H1 (cell line): Measurements from ENCODE around the gene KCNB1. TPM values are rescaled to one million over a fixed set of nuclear protein-coding genes. Genes with fewer than 3 reads are reported as not detected.

Source experiments
- CTCF ChIA-PET: fragments of 300-600 bp; sonication (Branson Sonifier 250); formaldehyde crosslinking; loops from one replicate; lab custom pipeline; 2021; ENCODE audit not compliant: partially characterized antibody; lab: Charles Lee
- POLR2A ChIA-PET: fragments of 300-600 bp; sonication (Branson Sonifier 250); formaldehyde crosslinking; loops from one replicate; lab custom pipeline; 2021; ENCODE audit warnings: inconsistent platforms; ENCODE audit not compliant: partially characterized antibody; lab: Charles Lee
- DNase-seq, 2 experiments: peaks; one replicate each; pipeline versions ENCODE4 v3.0.0 to v3.0.0-alpha.2; 2010 to 2022; ENCODE audit warnings: low spot score in 2 of 2, low read depth in 1 of 2, mixed read lengths in 1 of 2
- FAIRE-seq: peaks from 2 replicates; lab custom pipeline; 2011; peaks lifted over from hg19 to GRCh38; lab: Jason Lieb, UNC
- H2AFZ ChIP-seq: 2 replicates; pipeline ENCODE4 v1.8.1; 2012; ENCODE audit warnings: low read length, inconsistent platforms
- H2AK5ac ChIP-seq: 2 replicates; pipeline ENCODE4 v1.6.1; 2013; ENCODE audit warnings: low read depth, low read length
- H2BK120ac ChIP-seq: replicated peaks from 2 replicates; pipeline ENCODE3; 2013; ENCODE audit warnings: low read depth, low read length, inconsistent platforms
- H2BK12ac ChIP-seq: 2 replicates; pipeline ENCODE4 v1.6.1; 2013; ENCODE audit warnings: low read depth, low read length
- H2BK15ac ChIP-seq: 2 replicates; pipeline ENCODE4 v1.6.1; 2013; ENCODE audit warnings: low read length
- H2BK20ac ChIP-seq: 2 replicates; pipeline ENCODE4 v1.6.1; 2013; ENCODE audit warnings: low read length
- H2BK5ac ChIP-seq: 2 replicates; pipeline ENCODE4 v1.6.1; 2013; ENCODE audit warnings: low read depth, low read length
- H3K14ac ChIP-seq: 2 replicates; pipeline ENCODE4 v1.6.1; 2013; ENCODE audit warnings: inconsistent platforms; ENCODE audit not compliant: insufficient read length
- H3K18ac ChIP-seq: 2 replicates; pipeline ENCODE4 v1.6.1; 2013; ENCODE audit warnings: low read length; ENCODE audit errors: extremely low read depth
- H3K23ac ChIP-seq: 2 replicates; pipeline ENCODE4 v1.6.1; 2013; ENCODE audit warnings: inconsistent platforms; ENCODE audit not compliant: insufficient read length
- H3K23me2 ChIP-seq: 2 replicates; pipeline ENCODE4 v1.6.1; 2013; ENCODE audit warnings: low read depth, low read length
- H3K27ac ChIP-seq: 2 replicates; pipeline ENCODE4 v1.6.1; 2011; ENCODE audit warnings: low read depth, low read length, inconsistent platforms
- H3K27me3 ChIP-seq, 4 experiments: replicated peaks in 1 of 4; 1 replicate in 1 of 4; 2 replicates in 3 of 4; pipeline versions ENCODE4 v1.6.1 to v1.8.1; 2011 to 2013; ENCODE audit warnings: low read length in 3 of 4, mild to moderate bottlenecking in 3 of 4, inconsistent platforms in 2 of 4, mixed read lengths in 2 of 4, moderate library complexity in 1 of 4; ENCODE audit not compliant: control insufficient read depth in 3 of 4, insufficient read depth in 3 of 4; ENCODE audit errors: extremely low read depth in 1 of 4
- H3K36me3 ChIP-seq, 4 experiments: 2 replicates each; pipeline versions ENCODE4 v1.6.1 to v1.8.1; 2011 to 2013; ENCODE audit warnings: mild to moderate bottlenecking in 4 of 4, low read length in 3 of 4, moderate library complexity in 2 of 4, control low read depth in 1 of 4, inconsistent platforms in 1 of 4; ENCODE audit not compliant: insufficient read depth in 4 of 4, control insufficient read depth in 2 of 4
- H3K4ac ChIP-seq: replicated peaks from 2 replicates; pipeline ENCODE3; 2013; ENCODE audit warnings: low read length, low read depth, mixed read lengths, inconsistent platforms; ENCODE audit not compliant: insufficient read length
- H3K4me1 ChIP-seq, 4 experiments: replicated peaks in 1 of 4; 1 replicate in 1 of 4; 2 replicates in 3 of 4; pipeline versions ENCODE4 v1.6.1 to v1.8.1; 2011 to 2013; ENCODE audit warnings: low read length in 3 of 4, inconsistent platforms in 2 of 4, mixed read lengths in 1 of 4; ENCODE audit not compliant: insufficient read depth in 4 of 4, control insufficient read depth in 3 of 4
- H3K4me2 ChIP-seq, 2 experiments: 2 replicates each; pipeline versions ENCODE4 v1.6.1 to v1.8.1; 2011 to 2013; ENCODE audit warnings: low read depth in 2 of 2, low read length in 2 of 2, control low read depth in 1 of 2, inconsistent platforms in 1 of 2, mild to moderate bottlenecking in 1 of 2; ENCODE audit not compliant: insufficient read depth in 1 of 2
- H3K4me3 ChIP-seq, 4 experiments: fragments of 200-600, 300-600 bp in 1 of 4; sonication (generic), shearing (Covaris generic), sonication (Bioruptor Twin) in 1 of 4; 2 replicates each; pipeline versions ENCODE4 v1.5.1 to v1.8.1; 2011 to 2016; ENCODE audit warnings: low read length in 4 of 4, low read depth in 3 of 4, control low read depth in 2 of 4, inconsistent platforms in 2 of 4, mild to moderate bottlenecking in 2 of 4, mixed read lengths in 1 of 4, moderate library complexity in 1 of 4; ENCODE audit not compliant: insufficient read depth in 2 of 4; ENCODE audit errors: extremely low read depth in 1 of 4
- H3K56ac ChIP-seq: replicated peaks from 2 replicates; pipeline ENCODE3; 2013; ENCODE audit warnings: low read depth, mild to moderate bottlenecking, mixed read lengths, low read length, inconsistent platforms; ENCODE audit not compliant: insufficient read length
- H3K79me1 ChIP-seq: 2 replicates; pipeline ENCODE4 v1.6.1; 2013; ENCODE audit warnings: low read depth, low read length, control low read depth
- H3K79me2 ChIP-seq, 2 experiments: 2 replicates each; pipeline versions ENCODE4 v1.6.1 to v1.8.1; 2012 to 2013; ENCODE audit warnings: low read length in 2 of 2, mild to moderate bottlenecking in 2 of 2, inconsistent platforms in 1 of 2; ENCODE audit not compliant: insufficient read depth in 2 of 2, control insufficient read depth in 1 of 2
- H3K9ac ChIP-seq, 4 experiments: replicated peaks in 1 of 4; 1 replicate in 1 of 4; 2 replicates in 3 of 4; pipeline versions ENCODE4 v1.6.1 to v1.8.1; 2011 to 2013; ENCODE audit warnings: low read depth in 3 of 4, low read length in 3 of 4, control low read depth in 2 of 4, mild to moderate bottlenecking in 2 of 4, moderate library complexity in 2 of 4, inconsistent platforms in 1 of 4; ENCODE audit errors: extremely low read depth in 1 of 4
- H3K9me3 ChIP-seq, 2 experiments: 2 replicates each; pipeline versions ENCODE4 v1.6.1 to v1.8.1; 2012 to 2013; ENCODE audit warnings: mild to moderate bottlenecking in 2 of 2, moderate library complexity in 2 of 2, control low read depth in 1 of 2, inconsistent platforms in 1 of 2, low read depth in 1 of 2, low read length in 1 of 2, mixed read lengths in 1 of 2; ENCODE audit not compliant: insufficient read depth in 2 of 2
- H4K20me1 ChIP-seq, 2 experiments: replicated peaks in 1 of 2; 2 replicates each; pipeline versions ENCODE3 to v1.8.1; 2011 to 2013; ENCODE audit warnings: inconsistent platforms in 2 of 2, low read length in 2 of 2, mild to moderate bottlenecking in 1 of 2; ENCODE audit not compliant: insufficient read depth in 2 of 2, control insufficient read depth in 1 of 2
- H4K5ac ChIP-seq: 2 replicates; pipeline ENCODE4 v1.6.1; 2013; ENCODE audit warnings: low read length, low read depth, mixed read lengths, inconsistent platforms; ENCODE audit not compliant: insufficient read length
- H4K8ac ChIP-seq: 2 replicates; pipeline ENCODE4 v1.8.0; 2013; ENCODE audit warnings: mild to moderate bottlenecking, moderate library complexity, low read length, inconsistent platforms; ENCODE audit not compliant: insufficient read depth; ENCODE audit errors: extremely low read depth
- H4K91ac ChIP-seq: replicated peaks from 2 replicates; pipeline ENCODE3; 2013; ENCODE audit warnings: low read length, mixed read lengths, inconsistent platforms; ENCODE audit not compliant: insufficient read length
- BRCA1 ChIP-seq: IDR thresholded peaks from 2 replicates; pipeline ENCODE4 v1.6.1; 2012; ENCODE audit warnings: low read depth, low read length, improper control_type of control experiment
- CHD1 ChIP-seq: IDR thresholded peaks from 2 replicates; pipeline ENCODE4 v1.6.1; 2012; ENCODE audit warnings: low read depth, low read length, improper control_type of control experiment
- GTF2F1 ChIP-seq: IDR thresholded peaks from 2 replicates; pipeline ENCODE4 v1.6.1; 2012; ENCODE audit warnings: low read depth, low read length, improper control_type of control experiment, borderline replicate concordance
- RBBP5 ChIP-seq: IDR thresholded peaks from 2 replicates; pipeline ENCODE4 v1.7.1; 2012; ENCODE audit warnings: low read depth, mild to moderate bottlenecking, inconsistent platforms, low read length, moderate library complexity, borderline replicate concordance
- SIX5 ChIP-seq: IDR thresholded peaks from 2 replicates; pipeline ENCODE4 v1.6.1; 2011; ENCODE audit warnings: mild to moderate bottlenecking, low read depth, low read length
- SUZ12 ChIP-seq: fragments of 200-600 bp; sonication (generic); IDR thresholded peaks from 2 replicates; pipeline ENCODE4 v1.6.1; 2012; ENCODE audit warnings: mild to moderate bottlenecking, inconsistent platforms, low read length, moderate library complexity, mixed read lengths
- YY1 ChIP-seq: IDR thresholded peaks from 2 replicates; pipeline ENCODE4 v1.6.1; 2011; ENCODE audit warnings: low read depth, mild to moderate bottlenecking, low read length
- ZNF274 ChIP-seq: IDR thresholded peaks from 2 replicates; pipeline ENCODE4 v1.7.0; 2012; ENCODE audit warnings: low read length, borderline replicate concordance; ENCODE audit errors: extremely low read depth
- WGBS, 2 experiments: shearing (Covaris generic) in 1 of 2; methylation state at CpG; one replicate each; pipeline versions ENCODE4 v1.1.6 to v1.1.7; 2013 to 2015; ENCODE audit warnings: low lambda C conversion rate in 2 of 2, mixed read lengths in 2 of 2, inconsistent platforms in 1 of 2, low coverage in 1 of 2, missing lambda C conversion rate in 1 of 2; ENCODE audit not compliant: insufficient replicate concordance in 2 of 2, insufficient coverage in 1 of 2, insufficient read length in 1 of 2; ENCODE audit errors: extremely low coverage in 1 of 2, missing lambda C conversion rate in 1 of 2; 5-methylcytosine and 5-hydroxymethylcytosine counted together
- polyA plus RNA-seq, 7 experiments: library from polyadenylated mRNA; depleted of rRNA in 3 of 7; stranded (reverse) in 5 of 7; unstranded in 2 of 7; fragments of >200 nt in 5 of 7; fragments of 200-250 nt in 2 of 7; gene quantifications; 1 replicate in 5 of 7; 2 replicates in 1 of 7; 4 replicates in 1 of 7; pipeline versions ENCODE4 v1.2.1 to v1.2.3, GENCODE V29; 2011 to 2013; ENCODE audit warnings: missing spikeins in 2 of 7, mixed read lengths in 2 of 7
- total RNA-seq: library from RNA; stranded (reverse); fragmentation: NEBNext Ultra II Directional; extraction: Animal tissue kit (Norgen Biotek cat#: 25700); gene quantifications from 2 replicates; pipeline ENCODE4 v1.2.1, GENCODE V29; 2021

KCNB1 gene
- total and polyA plus RNA-seq, 2 of the 8 experiments (the other 6 are each of a cell fraction or from before 2014, with no cell fraction given) = 0.58 to 0.67 TPM

DNA sequence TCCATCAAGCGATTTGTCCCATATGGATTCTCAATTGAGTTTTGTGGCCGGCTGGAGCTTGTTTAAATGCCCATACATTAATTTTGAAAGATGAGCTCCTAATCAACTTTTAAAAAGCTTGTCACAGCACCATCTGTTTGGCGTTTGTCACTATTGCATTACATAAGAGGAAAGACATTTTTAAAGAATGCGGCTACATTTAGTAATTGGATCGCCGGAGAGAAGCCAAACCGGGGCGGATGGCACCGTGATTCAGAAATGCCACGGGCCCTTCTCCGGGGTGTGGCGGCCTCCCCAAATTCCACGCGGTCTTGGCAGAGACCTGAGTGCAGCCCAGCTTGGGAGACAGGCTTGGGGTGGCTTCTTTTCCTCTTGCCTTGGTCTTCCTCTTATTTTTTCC lies 136.9 kb downstream of the KCNB1 start:
- no peaks in the 10 kb centered on the region for H3K27me3 ChIP-seq
- H4K91ac ChIP-seq = no peak overlapping the region
- H2BK5ac ChIP-seq = no peak overlapping the region
- no peaks in the 10 kb centered on the region for H3K9me3 ChIP-seq
- no peak overlapping the region for H3K56ac ChIP-seq
- H3K4me3 ChIP-seq = no peak overlapping the region
- ChIA-PET CTCF (interaction anchor here (0.9 to 3.1 kb wide), 10 partner anchors 11 to 263 kb away, joined by 3 to 15 read pairs (median 4); no protein-coding TSS in a partner anchor), POLR2A (interaction anchor here (1.5 kb wide), 1 partner anchor 10 kb away, joined by 4 read pairs; no protein-coding TSS in a partner anchor)
- TF ChIP-seq YY1 (no peak), ZNF274 (no peak), SIX5 (no peak), CHD1 (no peak), BRCA1 (no peak), SUZ12 (no peak), RBBP5 (no peak), GTF2F1 (no peak)
- H2BK12ac ChIP-seq = no peak overlapping the region
- no peak overlapping the region for H2BK20ac ChIP-seq
- no peak for FAIRE-seq
- DNase-seq = no peak
- H2AK5ac ChIP-seq = no peak overlapping the region
- no peak overlapping the region for H3K4ac ChIP-seq
- no peak overlapping the region for H3K4me2 ChIP-seq
- H3K36me3 ChIP-seq = no peaks in the 10 kb centered on the region
- peaks cover under 1% of the 10 kb centered on the region; the same call in 1 of the 2 replicates for H3K23me2 ChIP-seq
- H2BK15ac ChIP-seq = no peak overlapping the region
- H3K4me1 ChIP-seq = no peaks in the 10 kb centered on the region
- no peak overlapping the region for H4K8ac ChIP-seq
- no peak overlapping the region for H3K18ac ChIP-seq
- no peaks in the 10 kb centered on the region for H3K79me1 ChIP-seq
- no peak overlapping the region for H3K23ac ChIP-seq
- no peaks in the 10 kb centered on the region for H4K20me1 ChIP-seq
- H3K14ac ChIP-seq = no peak overlapping the region
- H3K79me2 ChIP-seq = no peaks in the 10 kb centered on the region
- H3K9ac ChIP-seq = no peak overlapping the region
- H2BK120ac ChIP-seq = no peak overlapping the region
- no peak overlapping the region for H3K27ac ChIP-seq
- H2AFZ ChIP-seq = no peak overlapping the region
- 87% methylated on average over 14 of the region's 14 CpGs; no CpG with 5 or more reads in 1 of the 2 experiments for WGBS, 2 experiments
- no peak overlapping the region for H4K5ac ChIP-seq
